Esophagus muscularis mucosa (tissue), 4 donors: ENCODE data around the gene SDHB.

Source experiments
- CTCF ChIP-seq, 3 experiments: fragments of 200-600 bp in 2 of 3; fragments of 450-650 bp in 1 of 3; sonication (generic) in 2 of 3; IDR thresholded peaks; one replicate each; pipeline ENCODE4 v1.5.1; 2017 to 2019; ENCODE audit warnings: antibody characterized with exemption in 3 of 3, mild to moderate bottlenecking in 2 of 3, moderate library complexity in 1 of 3
- EP300 ChIP-seq: sonication (generic); formaldehyde crosslinking; IDR thresholded peaks from one replicate; pipeline ENCODE4 v1.6.1; 2017; ENCODE audit warnings: antibody characterized with exemption
- POLR2A ChIP-seq: fragments of 450-650 bp; IDR thresholded peaks from one replicate; pipeline ENCODE4 v1.6.1; 2017; ENCODE audit warnings: antibody characterized with exemption, moderate library complexity, mild to moderate bottlenecking, low read depth

- TF ChIP-seq CTCF (IDR thresholded peaks at IDR 0.05), result no peak
- TF ChIP-seq EP300, result no peak
- TF ChIP-seq POLR2A, result no peak
These were observed 40.1 kb upstream of the SDHB start for GRCh38 chr1:17093822-17094393.
